Ishikawa (cell line): ENCODE results near the gene TNFAIP8L3.

Experiments
- CREB1 ChIP-seq: IDR thresholded peaks from 2 replicates; pipeline ENCODE4 v1.6.1; 2012; ENCODE audit warnings: low read depth
- TAF1 ChIP-seq: IDR thresholded peaks from 2 replicates; pipeline ENCODE4 v1.6.1; 2012; ENCODE audit warnings: low read depth, mild to moderate bottlenecking
- TF ChIP-seq, protein P1 (sequence below): IDR thresholded peaks from 2 replicates; pipeline ENCODE4 v1.6.1; 2012
- TF ChIP-seq, protein P2 (sequence below): IDR thresholded peaks from 2 replicates; pipeline ENCODE4 v1.6.1; 2012; ENCODE audit warnings: low read depth, mild to moderate bottlenecking
- TF ChIP-seq, protein P3 (sequence below): IDR thresholded peaks from 2 replicates; pipeline ENCODE4 v1.6.1; 2012

DNA sequence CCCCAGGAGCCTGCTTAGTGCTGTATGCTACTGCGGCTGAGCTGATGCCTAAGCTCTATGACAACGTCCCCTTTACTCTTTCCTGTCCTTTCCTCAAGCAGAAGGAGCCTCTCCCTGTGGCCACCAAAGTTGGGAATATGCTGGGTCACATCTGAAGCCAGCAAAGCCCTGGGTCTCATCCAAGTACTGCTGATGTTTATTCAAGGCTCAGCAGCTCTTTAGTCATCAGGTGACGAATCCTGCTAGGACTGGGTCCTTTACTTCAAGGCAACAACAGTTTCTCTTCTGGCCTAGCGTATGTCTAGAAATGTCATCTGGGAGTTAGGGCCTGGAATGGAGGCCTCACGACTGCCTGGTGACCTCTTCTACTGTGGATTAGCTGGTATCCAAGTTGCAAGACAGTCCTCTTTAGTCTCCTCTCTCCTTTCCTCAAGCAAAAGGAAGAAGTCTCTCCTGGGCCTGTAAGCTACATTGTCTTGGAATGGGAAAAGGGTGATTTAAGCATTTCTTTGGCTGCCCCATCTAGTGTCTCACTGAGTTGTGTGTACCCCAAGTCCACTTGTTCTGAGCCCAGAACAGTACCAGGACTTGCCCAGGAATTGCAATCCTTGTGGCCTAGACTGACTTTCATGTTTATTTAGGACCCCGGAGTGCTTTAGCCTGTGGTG lies 63.9 kb downstream of the TNFAIP8L3 start:
- no peak for TF ChIP-seq CREB1
- TF ChIP-seq, protein P1, sequence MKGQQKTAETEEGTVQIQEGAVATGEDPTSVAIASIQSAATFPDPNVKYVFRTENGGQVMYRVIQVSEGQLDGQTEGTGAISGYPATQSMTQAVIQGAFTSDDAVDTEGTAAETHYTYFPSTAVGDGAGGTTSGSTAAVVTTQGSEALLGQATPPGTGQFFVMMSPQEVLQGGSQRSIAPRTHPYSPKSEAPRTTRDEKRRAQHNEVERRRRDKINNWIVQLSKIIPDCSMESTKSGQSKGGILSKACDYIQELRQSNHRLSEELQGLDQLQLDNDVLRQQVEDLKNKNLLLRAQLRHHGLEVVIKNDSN: no peak
- TF ChIP-seq, protein P2, sequence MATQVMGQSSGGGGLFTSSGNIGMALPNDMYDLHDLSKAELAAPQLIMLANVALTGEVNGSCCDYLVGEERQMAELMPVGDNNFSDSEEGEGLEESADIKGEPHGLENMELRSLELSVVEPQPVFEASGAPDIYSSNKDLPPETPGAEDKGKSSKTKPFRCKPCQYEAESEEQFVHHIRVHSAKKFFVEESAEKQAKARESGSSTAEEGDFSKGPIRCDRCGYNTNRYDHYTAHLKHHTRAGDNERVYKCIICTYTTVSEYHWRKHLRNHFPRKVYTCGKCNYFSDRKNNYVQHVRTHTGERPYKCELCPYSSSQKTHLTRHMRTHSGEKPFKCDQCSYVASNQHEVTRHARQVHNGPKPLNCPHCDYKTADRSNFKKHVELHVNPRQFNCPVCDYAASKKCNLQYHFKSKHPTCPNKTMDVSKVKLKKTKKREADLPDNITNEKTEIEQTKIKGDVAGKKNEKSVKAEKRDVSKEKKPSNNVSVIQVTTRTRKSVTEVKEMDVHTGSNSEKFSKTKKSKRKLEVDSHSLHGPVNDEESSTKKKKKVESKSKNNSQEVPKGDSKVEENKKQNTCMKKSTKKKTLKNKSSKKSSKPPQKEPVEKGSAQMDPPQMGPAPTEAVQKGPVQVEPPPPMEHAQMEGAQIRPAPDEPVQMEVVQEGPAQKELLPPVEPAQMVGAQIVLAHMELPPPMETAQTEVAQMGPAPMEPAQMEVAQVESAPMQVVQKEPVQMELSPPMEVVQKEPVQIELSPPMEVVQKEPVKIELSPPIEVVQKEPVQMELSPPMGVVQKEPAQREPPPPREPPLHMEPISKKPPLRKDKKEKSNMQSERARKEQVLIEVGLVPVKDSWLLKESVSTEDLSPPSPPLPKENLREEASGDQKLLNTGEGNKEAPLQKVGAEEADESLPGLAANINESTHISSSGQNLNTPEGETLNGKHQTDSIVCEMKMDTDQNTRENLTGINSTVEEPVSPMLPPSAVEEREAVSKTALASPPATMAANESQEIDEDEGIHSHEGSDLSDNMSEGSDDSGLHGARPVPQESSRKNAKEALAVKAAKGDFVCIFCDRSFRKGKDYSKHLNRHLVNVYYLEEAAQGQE: no peak
- TF ChIP-seq TAF1: no peak
- TF ChIP-seq, protein P3, sequence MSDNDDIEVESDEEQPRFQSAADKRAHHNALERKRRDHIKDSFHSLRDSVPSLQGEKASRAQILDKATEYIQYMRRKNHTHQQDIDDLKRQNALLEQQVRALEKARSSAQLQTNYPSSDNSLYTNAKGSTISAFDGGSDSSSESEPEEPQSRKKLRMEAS: no peak
